Measurements from ENCODE around the gene IGSF6.

DNA sequence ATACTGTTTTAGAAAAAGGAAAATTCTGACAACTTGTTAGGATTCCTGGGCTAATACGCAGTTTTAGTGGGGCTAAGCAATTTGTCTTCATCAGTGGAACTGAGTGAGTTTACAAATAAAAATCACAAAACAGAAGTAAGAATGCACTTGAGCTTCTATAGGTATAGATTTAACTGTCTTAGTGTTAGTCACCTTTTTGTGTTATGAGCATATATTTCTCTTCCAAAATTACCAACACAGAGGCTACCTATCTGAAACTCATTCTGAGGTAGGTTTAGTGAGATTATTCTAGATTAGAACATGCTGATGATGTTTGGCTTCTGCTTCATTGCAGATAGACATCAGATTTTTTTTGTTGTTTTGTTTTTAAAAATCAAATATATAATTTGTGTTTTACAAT is 29.9 kb downstream of the IGSF6 start:
- TF ChIP-seq SREBF2 (IDR thresholded peaks at IDR 0.05) (no peak), POLR2A (IDR thresholded peaks at IDR 0.05; ENCODE audit: low read length) (no peak), BCL3 (IDR thresholded peaks at IDR 0.05) (no peak), JUN (IDR thresholded peaks at IDR 0.05) (no peak), CHD2 (IDR thresholded peaks at IDR 0.05; ENCODE audit: low read length, partially characterized antibody) (no peak)
- TF ChIP-seq, protein P1, sequence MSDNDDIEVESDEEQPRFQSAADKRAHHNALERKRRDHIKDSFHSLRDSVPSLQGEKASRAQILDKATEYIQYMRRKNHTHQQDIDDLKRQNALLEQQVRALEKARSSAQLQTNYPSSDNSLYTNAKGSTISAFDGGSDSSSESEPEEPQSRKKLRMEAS (IDR thresholded peaks at IDR 0.05): no peak
